Pericardium fibroblast (primary cell): ENCODE data around the gene CCDC92. TPM values are rescaled to one million over a fixed set of nuclear protein-coding genes. Genes with fewer than 3 reads are reported as not detected.

Experiments
- total RNA-seq: library from RNA; depleted of rRNA; stranded (reverse); fragments of >200 nt; gene quantifications from 2 replicates; pipeline ENCODE4 v1.2.3, GENCODE V29; 2015

CCDC92 gene
- 9.3 and 13.9 TPM in 2 replicates for total RNA-seq

DNA sequence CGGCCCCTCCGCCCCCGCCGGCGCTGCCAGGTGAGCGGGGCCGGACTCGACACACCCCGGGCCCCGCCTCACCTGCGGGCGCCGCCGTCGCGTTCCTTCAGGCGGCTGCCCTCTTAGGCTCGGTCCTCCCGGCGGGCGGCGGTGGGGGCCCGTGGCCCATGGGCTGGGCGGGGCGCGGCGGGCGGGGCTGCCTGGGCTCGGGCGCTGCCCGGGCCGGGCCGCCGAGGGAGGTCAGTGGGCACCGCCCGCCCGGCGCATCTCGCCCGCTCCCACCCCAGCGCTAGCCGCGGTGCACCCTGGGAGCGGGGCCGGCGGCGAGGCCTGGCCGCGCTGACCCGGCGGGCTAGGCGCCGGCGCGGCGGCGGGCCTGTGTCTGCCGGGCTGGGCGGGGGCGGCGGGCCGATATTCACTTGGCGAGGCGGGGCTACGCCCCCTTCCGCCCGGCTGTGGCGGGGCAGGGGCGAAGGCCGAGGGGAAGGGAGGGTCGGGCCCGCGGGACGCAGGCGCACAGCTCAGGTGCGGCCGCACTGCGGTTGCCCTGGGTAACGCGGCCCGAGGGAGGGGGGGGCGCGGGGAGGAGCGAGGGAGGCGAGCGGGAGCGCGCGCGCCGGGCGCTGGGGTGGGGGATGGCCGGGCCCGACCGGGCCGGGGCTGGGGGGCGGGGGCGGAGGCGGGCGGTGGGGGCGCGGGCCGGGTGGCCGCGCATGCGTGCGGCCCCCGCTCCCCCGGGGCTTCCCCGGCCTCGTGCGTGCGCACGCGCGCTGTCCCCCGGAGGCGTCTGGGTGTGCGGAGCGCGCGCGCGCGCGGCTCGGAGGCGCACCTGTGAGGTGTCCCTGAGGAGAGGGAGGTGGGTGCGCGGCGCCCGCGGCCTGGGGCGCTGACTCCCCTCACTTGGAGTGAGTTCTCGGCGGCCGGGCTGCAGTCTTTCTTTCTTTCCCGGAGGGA lies at the start of gene CCDC92, which contains the start of gene ZNF664:
Gene CCDC92, minus strand, starts transcription at position 375 of the 945 bp plus-strand sequence. CDS start 28,526 bp downstream, outside the sequence.
Gene ZNF664, plus strand, starts transcription at position 759 of the 945 bp plus-strand sequence. CDS start 38,930 bp downstream, outside the sequence.

Other genes with a start within 250 kb of the CCDC92 start
- 0.17 and 0.35 TPM in 2 replicates for gene DNAH10, start 210.5 kb downstream of the CCDC92 start, total RNA-seq
- 18.0 and 29.4 TPM in 2 replicates for gene ZNF664, start 384 bp upstream of the CCDC92 start, total RNA-seq